Activated CD4-positive, alpha-beta T cell treated with anti-CD3 and anti-CD28 coated beads, Interleukin-2, amount 50 U/mL, for 4 hours (primary cell): ENCODE data around the gene SMAD5.

Experiments
- DNase-seq, 2 experiments: peaks; one replicate each; pipeline ENCODE4 v3.0.0-alpha.2; 2020

SMAD5 gene

GRCh38 chr5:136198453-136198852 lies 65.8 kb downstream of the SMAD5 start:
- DNase-seq, result no peak

- no peak for DNase-seq
Observed at GRCh38 chr5:136199408-136199807, 66.8 kb downstream of the SMAD5 start.

- DNase-seq, result no peak
Observed at GRCh38 chr5:136200130-136200529, 67.5 kb downstream of the SMAD5 start.

GRCh38 chr5:136200761-136201160 lies 68.1 kb downstream of the SMAD5 start:
- no peak for DNase-seq

- DNase-seq, result no peak
Observed at GRCh38 chr5:136201870-136202269, 69.2 kb downstream of the SMAD5 start.

DNA sequence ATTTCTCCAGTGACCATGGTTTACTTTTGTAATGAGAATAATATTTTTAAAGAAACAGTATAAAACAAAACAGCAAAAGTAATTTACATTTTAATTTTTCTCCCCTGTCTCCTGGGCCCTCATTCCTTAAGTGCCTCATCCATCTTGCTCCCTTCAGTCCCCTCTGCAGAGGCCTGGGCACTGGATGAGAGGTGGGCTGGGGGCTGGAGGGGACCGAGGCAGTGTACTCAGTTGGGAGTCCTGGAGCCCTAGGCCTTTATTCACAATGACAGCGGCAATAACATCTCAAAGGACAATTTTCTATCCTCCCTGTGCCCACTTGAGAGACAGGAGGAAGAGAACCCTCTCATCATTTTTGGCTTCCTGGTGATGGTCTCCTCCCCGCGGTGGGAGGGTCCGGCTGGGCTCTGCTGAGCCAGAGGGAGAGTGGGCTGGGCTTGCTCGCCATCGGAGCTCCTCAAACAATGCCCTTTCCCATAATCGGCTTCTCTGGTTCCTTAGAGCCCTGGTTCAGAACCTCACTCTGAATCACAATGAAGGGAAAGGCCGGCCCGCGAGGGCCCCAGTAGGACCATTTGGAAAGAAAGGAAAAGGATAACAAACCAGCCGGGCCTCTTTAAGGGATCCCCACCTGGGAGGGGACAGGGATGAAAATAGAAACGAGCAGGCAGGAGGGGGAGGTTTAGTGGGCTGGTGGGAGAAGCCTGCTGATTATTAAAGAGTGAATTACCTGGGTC lies 70.0 kb downstream of the SMAD5 start:
- DNase-seq, result no peak

GRCh38 chr5:136203303-136203922 lies 70.8 kb downstream of the SMAD5 start:
- no peak for DNase-seq

GRCh38 chr5:136205061-136205702 lies 72.5 kb downstream of the SMAD5 start:
- no peak for DNase-seq

GRCh38 chr5:136205941-136206340 lies 73.3 kb downstream of the SMAD5 start:
- DNase-seq, result no peak

GRCh38 chr5:136206361-136206760 lies 73.7 kb downstream of the SMAD5 start:
- DNase-seq, result no peak

GRCh38 chr5:136207631-136208030 lies 75.0 kb downstream of the SMAD5 start:
- DNase-seq, result no peak

GRCh38 chr5:136208916-136209315 lies 76.3 kb downstream of the SMAD5 start:
- no peak for DNase-seq

DNA sequence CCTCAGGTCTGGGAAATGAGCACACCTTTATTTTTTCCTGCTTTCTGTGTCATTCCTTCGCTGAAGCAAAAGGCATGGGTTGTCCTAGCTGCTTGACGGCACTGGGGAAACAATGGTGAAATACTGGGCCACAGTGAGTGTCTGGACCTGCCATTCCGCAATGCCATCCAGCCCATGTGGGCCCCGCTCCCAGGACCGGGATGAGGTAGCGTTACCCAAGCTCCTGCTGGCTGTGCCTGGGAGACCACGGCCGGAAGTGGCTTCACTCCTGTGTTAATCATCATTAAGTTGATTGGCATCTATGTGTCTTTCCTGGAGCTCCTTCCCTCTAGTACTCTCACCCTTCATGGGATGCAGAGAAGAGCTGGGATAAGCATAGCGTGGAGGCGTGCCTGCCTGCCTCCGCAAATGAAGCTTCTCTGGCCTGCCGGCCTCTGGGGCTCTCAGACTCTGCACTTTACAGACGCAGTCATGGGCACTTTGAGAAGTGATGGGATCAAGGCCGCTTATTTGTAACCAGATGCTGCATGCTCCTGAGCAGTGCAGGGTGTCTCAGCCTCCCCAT lies 76.8 kb downstream of the SMAD5 start:
- no peak for DNase-seq

DNA sequence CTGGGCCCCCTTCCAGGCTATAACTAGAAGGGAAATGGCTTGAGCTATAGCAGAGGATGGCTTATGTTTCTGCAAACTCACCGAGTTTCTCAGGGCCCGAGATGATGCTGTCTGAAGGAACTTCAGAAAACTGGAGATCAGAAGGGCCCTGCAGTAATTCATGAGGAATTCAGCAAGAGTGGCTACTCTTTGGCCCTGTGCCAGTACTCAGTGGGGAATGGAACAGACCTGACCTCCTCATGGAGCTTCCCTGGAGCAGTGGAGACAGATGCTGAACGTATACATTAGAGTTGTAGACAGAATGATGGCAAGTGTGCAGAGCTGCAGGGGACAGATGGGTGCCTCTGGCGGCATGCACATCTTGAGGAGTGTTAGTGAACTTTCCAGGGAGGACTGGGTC lies 77.6 kb downstream of the SMAD5 start:
- no peak for DNase-seq

DNA sequence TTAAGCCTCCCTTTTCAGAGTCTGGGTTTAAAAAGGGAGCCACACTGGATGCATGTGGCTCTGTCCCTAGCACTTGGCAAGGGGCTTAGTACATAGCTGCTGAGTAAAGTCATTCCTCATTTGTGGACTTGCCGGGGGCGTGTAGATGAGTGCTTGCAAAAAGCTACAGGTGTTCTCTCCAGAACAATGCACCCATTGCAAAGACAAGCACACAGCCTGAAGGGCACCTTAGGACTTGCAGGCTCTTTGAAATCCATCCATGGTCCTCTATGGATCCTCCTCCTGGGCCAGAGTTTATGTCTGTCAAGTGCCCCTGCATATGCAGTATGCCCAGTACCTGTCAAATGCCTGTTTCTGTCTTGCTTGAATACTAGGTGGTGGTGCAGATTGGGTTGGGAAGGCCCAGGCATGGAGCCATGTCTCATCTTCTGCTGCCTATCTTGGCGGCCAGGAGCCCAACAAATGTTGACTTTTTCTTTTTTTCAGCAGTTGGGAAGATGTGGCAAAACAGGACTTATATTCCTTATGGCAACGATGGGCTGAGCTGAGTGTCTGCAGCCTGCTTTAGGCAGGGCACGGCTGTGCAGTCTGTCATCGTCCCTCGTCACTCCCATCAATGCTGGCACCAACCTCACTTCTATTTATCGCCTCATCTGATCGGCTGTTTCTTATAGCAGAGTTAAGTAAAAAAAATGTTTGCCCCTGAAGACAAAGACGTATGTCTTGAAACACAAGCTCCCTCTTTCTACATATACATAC lies 78.8 kb downstream of the SMAD5 start:
- no peak for DNase-seq

GRCh38 chr5:136212252-136212721 lies 79.6 kb downstream of the SMAD5 start:
- DNase-seq, result peak; percentile 8 to 17

DNA sequence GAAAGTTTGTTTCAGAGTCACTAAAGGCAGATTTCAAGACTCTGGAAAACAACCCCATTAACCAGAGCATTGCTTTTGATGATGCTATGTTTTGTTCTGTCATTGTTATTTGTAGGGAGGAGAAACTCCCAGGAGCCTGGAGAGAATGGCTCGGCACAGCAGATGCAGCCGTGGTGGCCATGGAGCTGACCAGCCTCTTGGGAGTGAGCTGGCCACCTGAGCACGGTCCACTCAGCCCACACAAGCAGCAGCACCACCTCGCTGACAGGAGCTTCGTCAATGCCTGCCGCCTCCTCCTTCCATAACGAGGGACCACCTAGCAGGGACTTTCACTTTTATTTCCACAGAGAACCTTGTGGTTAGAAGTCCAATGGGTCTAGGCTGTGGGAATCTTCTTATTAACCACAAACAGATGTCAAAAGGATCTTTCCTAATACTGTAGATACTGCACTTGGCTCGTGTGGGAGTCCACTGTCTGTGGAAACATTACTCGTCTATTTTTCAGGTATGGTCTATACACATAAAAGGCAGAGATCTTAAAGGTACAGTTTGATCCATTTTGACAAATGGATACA lies 81.4 kb downstream of the SMAD5 start:
- no peak for DNase-seq

- DNase-seq, result no peak
Observed at GRCh38 chr5:136215812-136216211, 83.2 kb downstream of the SMAD5 start.

- DNase-seq, result no peak
Observed at GRCh38 chr5:136216230-136216629, 83.6 kb downstream of the SMAD5 start.

DNA sequence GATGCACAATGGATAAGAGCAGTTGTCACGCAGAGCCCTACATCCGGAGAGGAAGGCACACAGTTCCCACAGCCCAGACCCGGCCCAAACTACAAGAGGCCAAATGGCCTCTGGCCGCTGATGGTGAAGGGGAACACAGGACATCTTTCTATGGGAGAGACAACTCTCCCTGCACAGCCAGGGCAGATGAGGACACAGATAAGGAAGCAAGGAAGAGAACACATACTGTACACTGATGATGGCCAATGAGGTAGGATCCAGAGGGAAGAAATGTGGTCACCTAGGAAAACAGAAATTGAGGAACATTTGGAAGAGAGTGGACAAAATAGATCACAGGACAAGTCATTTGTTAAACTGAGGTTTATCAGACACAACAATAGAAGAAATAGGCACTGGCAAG lies 88.7 kb downstream of the SMAD5 start:
- no peak for DNase-seq

DNA sequence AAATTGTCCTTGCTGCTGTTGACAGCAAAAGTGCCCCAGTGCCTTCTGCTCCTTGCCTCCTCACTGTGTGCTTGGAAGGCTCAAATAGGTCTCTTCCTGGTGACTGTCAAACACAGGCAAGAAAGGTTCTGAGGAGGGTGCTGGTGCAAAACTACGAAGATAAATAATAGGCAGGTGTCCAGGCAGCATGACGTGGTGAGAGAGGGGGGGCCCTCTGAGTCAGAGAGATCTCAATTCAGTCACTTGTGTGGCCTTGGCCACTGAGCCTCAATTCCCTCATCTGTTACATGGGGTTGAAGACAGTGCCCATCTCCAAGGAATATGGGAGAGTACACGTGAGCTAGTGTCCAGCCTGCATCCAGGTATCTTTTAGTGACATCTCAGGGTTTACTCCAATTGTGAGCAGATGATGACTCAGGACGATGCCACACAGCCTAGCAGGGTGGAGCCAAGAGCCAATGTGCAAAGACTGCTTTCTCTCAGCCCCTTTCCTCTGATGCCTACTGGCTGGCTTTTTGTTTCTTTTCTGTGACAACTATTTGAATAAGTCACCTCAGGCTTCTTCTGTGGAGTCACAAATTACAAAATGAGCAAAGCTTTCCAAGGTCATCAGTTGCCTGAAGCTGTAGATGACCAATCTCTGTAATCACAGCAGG lies 90.1 kb downstream of the SMAD5 start:
- no peak for DNase-seq

DNA sequence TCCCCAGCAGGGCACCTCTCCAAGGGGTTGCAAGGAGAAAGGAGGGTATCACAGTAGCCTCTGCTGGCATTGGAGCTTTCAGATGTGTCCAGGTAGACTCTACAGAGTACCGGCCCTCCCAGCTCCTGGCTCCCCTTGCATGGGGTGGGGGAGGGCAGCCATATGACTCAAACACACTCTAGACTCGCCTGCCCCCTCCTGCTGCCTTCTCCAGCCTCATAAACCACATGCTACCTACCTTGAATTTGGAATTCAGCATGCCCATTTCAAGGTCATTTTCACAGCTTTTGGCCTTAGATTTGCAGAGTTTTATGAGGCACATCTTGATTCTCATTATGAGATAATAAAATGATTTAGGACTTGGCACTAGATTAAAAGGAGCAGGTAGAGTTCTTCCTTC lies 93.2 kb downstream of the SMAD5 start:
- DNase-seq, result no peak
